Loucy (cell line): ENCODE measurements around the gene FEZ2.

ENCODE experiments used
- H2AFZ ChIP-seq: fragments of 200-600 bp; sonication (generic); 2 replicates; pipeline ENCODE4 v1.6.0; 2016; ENCODE audit warnings: antibody characterized with exemption, mild to moderate bottlenecking, low read length, moderate library complexity
- H3F3A ChIP-seq: fragments of 200-600 bp; 2 replicates; pipeline ENCODE4 v1.6.0; 2016; ENCODE audit warnings: antibody characterized with exemption, low read depth, mild to moderate bottlenecking
- H3K27me3 ChIP-seq: fragments of 200-600 bp; sonication (generic); 2 replicates; pipeline ENCODE4 v1.6.1; 2014; ENCODE audit warnings: low read length, mild to moderate bottlenecking; ENCODE audit not compliant: insufficient read depth, poor library complexity, severe bottlenecking
- H3K36me3 ChIP-seq: fragments of 200-600 bp; sonication (generic); 2 replicates; pipeline ENCODE4 v1.6.1; 2016; ENCODE audit warnings: low read length; ENCODE audit not compliant: insufficient read depth
- H3K4me1 ChIP-seq: fragments of 200-600 bp; sonication (generic); 2 replicates; pipeline ENCODE4 v1.5.1; 2014; ENCODE audit warnings: low read length, mild to moderate bottlenecking; ENCODE audit not compliant: insufficient read depth, poor library complexity, severe bottlenecking
- H3K4me2 ChIP-seq: fragments of 200-600 bp; sonication (generic); 2 replicates; pipeline ENCODE4 v1.6.0; 2014; ENCODE audit warnings: antibody characterized with exemption, low read length, low read depth, mild to moderate bottlenecking; ENCODE audit not compliant: poor library complexity, severe bottlenecking
- H3K4me3 ChIP-seq: fragments of 200-600 bp; sonication (generic); 2 replicates; pipeline ENCODE4 v1.5.1; 2014; ENCODE audit warnings: low read length, mild to moderate bottlenecking, mixed read lengths; ENCODE audit not compliant: poor library complexity, severe bottlenecking
- H3K79me2 ChIP-seq: fragments of 200-600 bp; sonication (generic); 2 replicates; pipeline ENCODE4 v1.6.1; 2014; ENCODE audit warnings: low read length; ENCODE audit not compliant: insufficient read depth
- H3K9ac ChIP-seq: fragments of 200-600 bp; sonication (generic); 2 replicates; pipeline ENCODE4 v1.6.0; 2014; ENCODE audit warnings: mild to moderate bottlenecking, low read depth, low read length, moderate library complexity; ENCODE audit not compliant: poor library complexity, severe bottlenecking
- H3K9me2 ChIP-seq: fragments of 200-600 bp; sonication (generic); replicated peaks from 2 replicates; pipeline ENCODE4 v1.6.1; 2016; ENCODE audit warnings: low read depth, low read length, mixed read lengths
- H3K9me3 ChIP-seq: fragments of 200-600 bp; sonication (generic); 2 replicates; pipeline ENCODE4 v1.6.1; 2014; ENCODE audit warnings: mild to moderate bottlenecking, antibody characterized with exemption, low read length, low read depth; ENCODE audit not compliant: insufficient read depth
- H4K20me1 ChIP-seq: fragments of 200-600 bp; sonication (generic); 2 replicates; pipeline ENCODE4 v1.6.0; 2014; ENCODE audit warnings: antibody characterized with exemption, low read length, mild to moderate bottlenecking; ENCODE audit not compliant: insufficient read depth, poor library complexity, severe bottlenecking
- CTCF ChIP-seq: fragments of 200-600 bp; sonication (generic); conservative IDR thresholded peaks from 2 replicates; pipeline ENCODE4 v1.5.1; 2014; ENCODE audit warnings: mild to moderate bottlenecking, antibody characterized with exemption, low read length
- EZH2phosphoT487 ChIP-seq: fragments of 200-600 bp; IDR thresholded peaks from 2 replicates; pipeline ENCODE4 v1.6.1; 2018; ENCODE audit warnings: antibody characterized with exemption, mild to moderate bottlenecking, moderate library complexity, borderline replicate concordance

FEZ2 gene

GRCh38 chr2:36567711-36568408 is 30.1 kb downstream of the FEZ2 start:
- Histone ChIP-seq H3K9me2 (no peaks in the 10 kb centered on the region), H3K4me3 (no peak overlapping the region), H2AFZ (no peak overlapping the region), H3K4me2 (no peak overlapping the region), H3F3A (no peaks in the 10 kb centered on the region), H3K27me3 (no peaks in the 10 kb centered on the region), H3K36me3 (peaks cover 29% of the 10 kb centered on the region; the same call in 1 of the 2 replicates), H4K20me1 (no peaks in the 10 kb centered on the region), H3K9ac (no peak overlapping the region), H3K4me1 (peaks cover 6% of the 10 kb centered on the region), H3K9me3 (no peaks in the 10 kb centered on the region), H3K79me2 (no peaks in the 10 kb centered on the region; the same call in 1 of the 2 replicates)
- no peak for TF ChIP-seq EZH2phosphoT487
- TF ChIP-seq CTCF: no peak

GRCh38 chr2:36566887-36567286 is 31.1 kb downstream of the FEZ2 start:
- Histone ChIP-seq H3K36me3 (peaks cover 26% of the 10 kb centered on the region; the same call in 1 of the 2 replicates), H3K9me3 (no peaks in the 10 kb centered on the region), H3K79me2 (no peaks in the 10 kb centered on the region; the same call in 1 of the 2 replicates), H3K4me1 (peaks cover 6% of the 10 kb centered on the region), H3K4me2 (no peak overlapping the region), H2AFZ (no peak overlapping the region), H4K20me1 (no peaks in the 10 kb centered on the region), H3K9ac (no peak overlapping the region), H3K9me2 (no peaks in the 10 kb centered on the region), H3F3A (no peaks in the 10 kb centered on the region), H3K27me3 (no peaks in the 10 kb centered on the region), H3K4me3 (no peak overlapping the region)
- TF ChIP-seq CTCF: no peak
- TF ChIP-seq EZH2phosphoT487: no peak

GRCh38 chr2:36565712-36566111 is 32.3 kb downstream of the FEZ2 start:
- no peaks in the 10 kb centered on the region for H3K9me2 ChIP-seq
- H2AFZ ChIP-seq: no peak overlapping the region
- no peaks in the 10 kb centered on the region for H3F3A ChIP-seq
- H3K79me2 ChIP-seq: no peaks in the 10 kb centered on the region; the same call in 1 of the 2 replicates
- no peaks in the 10 kb centered on the region for H3K27me3 ChIP-seq
- H3K4me2 ChIP-seq: no peak overlapping the region
- TF ChIP-seq CTCF: no peak
- TF ChIP-seq EZH2phosphoT487: no peak
- no peaks in the 10 kb centered on the region for H4K20me1 ChIP-seq
- no peaks in the 10 kb centered on the region for H3K9me3 ChIP-seq
- no peak overlapping the region for H3K9ac ChIP-seq
- H3K4me1 ChIP-seq: peaks cover 14% of the 10 kb centered on the region
- H3K36me3 ChIP-seq: peaks cover 29% of the 10 kb centered on the region; the same call in 1 of the 2 replicates
- no peak overlapping the region for H3K4me3 ChIP-seq
